Left ventricle myocardium inferior (tissue), 1 donor: ENCODE data around the gene PSMG4. TPM values are rescaled to one million over a fixed set of nuclear protein-coding genes. Genes with fewer than 3 reads are reported as not detected.

Experiments
- DNase-seq: peaks from one replicate; pipeline ENCODE4 v3.0.0-alpha.2; 2020
- H3K27ac ChIP-seq: fragments of 200-600 bp; replicated peaks from 2 replicates; pipeline ENCODE4 v1.8.0; 2021
- H3K27me3 ChIP-seq: fragments of 200-600 bp; 2 replicates; pipeline ENCODE4 v1.8.0; 2021; ENCODE audit warnings: low read depth
- H3K36me3 ChIP-seq: fragments of 200-600 bp; 2 replicates; pipeline ENCODE4 v1.8.0; 2021
- H3K4me1 ChIP-seq: fragments of 200-600 bp; 2 replicates; pipeline ENCODE4 v1.8.0; 2021
- H3K4me3 ChIP-seq: fragments of 200-600 bp; 2 replicates; pipeline ENCODE4 v1.8.0; 2021; ENCODE audit warnings: mild to moderate bottlenecking, moderate library complexity
- H3K9me3 ChIP-seq: fragments of 200-600 bp; replicated peaks from 2 replicates; pipeline ENCODE4 v1.8.0; 2021
- CTCF ChIP-seq: fragments of 200-600 bp; IDR thresholded peaks from 2 replicates; pipeline ENCODE4 v1.8.0; 2021; ENCODE audit warnings: antibody characterized with exemption, mild to moderate bottlenecking, borderline replicate concordance
- intact Hi-C: fragments of 100-400 bp; cut with micrococcal nuclease; formaldehyde crosslinking; loops from one replicate; pipeline ENCODE4 v1.11.0; 2022
- total RNA-seq: library from RNA; stranded (reverse); fragmentation: NEBNext Ultra II Directional; extraction: Animal tissue kit (Norgen Biotek cat#: 25700); gene quantifications from one replicate; pipeline ENCODE4 v1.2.1, GENCODE V29; 2021
- donor health status: DM: no; HTN: yes; CAD: no; lungs with severe emphysema.

PSMG4 gene
- total RNA-seq, 1 donor from 2014 or later, result 11.2 TPM

GRCh38 chr6:3250231-3250675, 8.5 kb upstream of the PSMG4 start:
- H3K4me1 ChIP-seq, result peaks cover 35% of the 10 kb centered on the region
- H3K9me3 ChIP-seq, result no peaks in the 10 kb centered on the region
- DNase-seq, result no peak
- intact Hi-C loops, result no loop called here
- no peak for TF ChIP-seq CTCF
- H3K27me3 ChIP-seq, result peaks cover 34% of the 10 kb centered on the region
- no peak overlapping the region for H3K27ac ChIP-seq
- H3K36me3 ChIP-seq, result no peaks in the 10 kb centered on the region
- H3K4me3 ChIP-seq, result no peak overlapping the region

GRCh38 chr6:3251462-3252314, 7.1 kb upstream of the PSMG4 start:
- peak; percentile 99 for TF ChIP-seq CTCF
- Histone ChIP-seq H3K4me1 (peaks cover 35% of the 10 kb centered on the region), H3K4me3 (peak overlapping the region; percentile 31), H3K36me3 (no peaks in the 10 kb centered on the region), H3K27me3 (peaks cover 32% of the 10 kb centered on the region), H3K27ac (peak overlapping the region; percentile 50), H3K9me3 (no peaks in the 10 kb centered on the region)
- intact Hi-C loops, result no loop called here
- peak; percentile 80 for DNase-seq

DNA sequence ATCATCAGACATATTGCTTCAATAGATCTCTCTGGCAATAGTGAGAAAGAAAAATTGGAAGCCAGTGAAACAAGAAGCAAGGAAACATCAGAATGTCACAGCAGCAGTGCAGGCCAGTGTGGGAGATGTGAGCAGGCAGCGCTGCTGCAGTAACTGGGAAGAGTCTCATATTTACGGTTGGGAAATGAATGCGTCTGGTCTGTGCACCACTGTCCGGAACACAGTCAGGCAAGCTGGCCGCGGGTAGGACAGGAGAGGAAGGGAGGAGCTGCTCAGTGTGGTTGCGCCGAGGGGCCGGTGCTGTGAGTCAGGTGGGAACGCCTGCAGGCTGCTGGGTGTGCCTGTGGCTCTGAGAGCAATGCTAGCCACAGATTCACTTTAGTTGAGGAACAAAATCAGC, 6.4 kb upstream of the PSMG4 start:
- Histone ChIP-seq H3K4me3 (no peak overlapping the region), H3K27me3 (peaks cover 26% of the 10 kb centered on the region), H3K36me3 (no peaks in the 10 kb centered on the region), H3K4me1 (peaks cover 32% of the 10 kb centered on the region), H3K27ac (peak overlapping the region; percentile 50), H3K9me3 (no peaks in the 10 kb centered on the region)
- TF ChIP-seq CTCF, result no peak
- DNase-seq, result no peak
- intact Hi-C loops, result no loop called here

GRCh38 chr6:3252861-3253596, 5.7 kb upstream of the PSMG4 start:
- H3K4me1 ChIP-seq, result peaks cover 25% of the 10 kb centered on the region
- intact Hi-C loops, result no loop called here
- H3K4me3 ChIP-seq, result no peak overlapping the region
- no peak for TF ChIP-seq CTCF
- H3K9me3 ChIP-seq, result no peaks in the 10 kb centered on the region
- no peaks in the 10 kb centered on the region for H3K36me3 ChIP-seq
- H3K27me3 ChIP-seq, result peaks cover 20% of the 10 kb centered on the region
- H3K27ac ChIP-seq, result peak overlapping the region; percentile 50
- no peak for DNase-seq

- no peak for TF ChIP-seq CTCF
- no peaks in the 10 kb centered on the region for H3K9me3 ChIP-seq
- H3K4me1 ChIP-seq, result peaks cover 29% of the 10 kb centered on the region
- intact Hi-C loops, result no loop called here
- H3K36me3 ChIP-seq, result no peaks in the 10 kb centered on the region
- no peak overlapping the region for H3K27ac ChIP-seq
- no peak overlapping the region for H3K4me3 ChIP-seq
- peaks cover 14% of the 10 kb centered on the region for H3K27me3 ChIP-seq
- no peak for DNase-seq
Observed at GRCh38 chr6:3253597-3253961, 5.2 kb upstream of the PSMG4 start.
